OCI-M2 (cell line): Measurements from ENCODE around the gene ZBED6.

Source experiments
- DNase-seq: peaks from one replicate; lab custom pipeline; 2025; ENCODE audit not compliant: unreplicated experiment; lab: John Stamatoyannopoulos, UW

ZBED6 gene

DNA sequence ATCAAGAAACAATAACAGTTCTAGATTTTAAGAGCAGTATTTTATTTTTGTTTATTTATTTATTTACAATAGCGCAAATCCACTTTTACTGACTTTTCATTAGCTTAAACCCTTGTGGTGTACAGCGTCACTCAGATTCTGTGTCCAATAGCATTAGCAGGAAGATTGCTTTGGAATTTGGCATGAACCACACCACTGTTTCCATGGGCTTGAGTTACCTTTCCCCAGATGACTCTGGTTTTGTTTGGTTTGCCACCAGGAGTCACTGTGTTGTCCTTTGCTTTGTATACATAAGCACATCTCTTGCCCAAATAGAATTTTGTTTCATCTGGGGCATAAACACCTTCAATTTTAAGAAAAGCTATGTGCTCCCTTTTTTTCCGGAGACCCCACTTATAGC, 40.1 kb downstream of the ZBED6 start:
- DNase-seq, result no peak

DNA sequence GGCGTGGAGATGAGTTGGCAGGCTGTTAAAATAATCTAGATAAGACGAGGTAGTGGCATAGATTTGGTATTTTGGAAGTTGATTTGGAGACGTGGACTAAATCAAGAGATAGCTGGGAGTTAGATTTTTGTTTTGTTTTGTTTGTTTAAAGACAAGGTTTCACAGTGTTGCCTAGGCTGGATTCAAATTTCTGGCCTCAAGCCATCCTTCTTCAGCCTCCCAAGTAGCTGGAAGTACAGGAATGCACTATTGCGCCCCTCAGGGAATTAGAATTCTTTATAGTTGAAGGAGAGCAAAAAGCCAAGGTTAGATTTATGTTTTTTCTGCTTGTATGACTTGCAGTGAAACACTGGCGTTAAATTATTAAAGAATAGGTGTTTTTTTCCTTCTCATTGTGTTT, 43.7 kb downstream of the ZBED6 start:
- DNase-seq, result no peak

DNA sequence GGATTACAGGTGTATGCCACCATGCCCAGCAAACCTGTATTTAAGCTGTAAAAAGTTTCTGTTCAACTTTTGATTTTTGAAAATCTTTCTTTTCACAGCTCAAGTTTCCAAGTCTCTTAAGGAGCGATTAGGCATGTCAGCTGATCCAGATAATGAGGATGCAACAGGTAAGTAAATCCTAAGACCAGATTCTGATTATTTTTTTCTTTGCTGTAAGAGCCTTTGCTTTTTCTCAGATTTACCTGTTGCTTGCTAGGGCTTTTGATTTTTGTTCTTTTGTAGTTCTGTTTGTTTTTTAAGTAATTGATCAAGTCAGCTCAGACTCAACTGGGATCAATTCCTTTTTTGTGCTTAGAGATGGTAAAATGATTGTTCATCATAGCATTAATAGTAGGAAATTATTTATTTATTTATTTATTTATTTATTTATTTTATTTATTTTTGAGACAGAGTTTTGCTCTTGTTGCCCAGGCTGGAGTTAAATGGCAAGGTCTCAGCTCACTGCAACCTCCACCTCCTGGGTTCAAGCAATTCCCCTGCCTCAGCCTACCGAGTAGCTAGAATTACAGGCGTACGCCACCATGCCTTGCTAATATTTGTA, 44.9 kb downstream of the ZBED6 start:
- no peak for DNase-seq

DNA sequence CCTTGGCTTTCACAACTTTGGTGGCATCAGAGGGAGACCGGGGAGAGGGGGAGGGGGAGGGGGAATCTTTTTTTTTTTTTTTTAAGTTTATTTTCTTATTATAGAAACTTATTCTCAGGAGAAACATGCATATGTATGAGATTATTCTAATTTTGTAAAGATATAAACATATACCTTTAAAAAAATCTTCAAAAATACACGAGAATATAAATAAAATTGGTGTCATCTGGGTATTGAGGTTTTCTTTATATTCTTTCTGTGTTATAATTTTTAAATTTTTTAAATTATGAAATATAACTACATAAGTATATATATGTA, 47.1 kb downstream of the ZBED6 start:
- DNase-seq, result no peak

DNA sequence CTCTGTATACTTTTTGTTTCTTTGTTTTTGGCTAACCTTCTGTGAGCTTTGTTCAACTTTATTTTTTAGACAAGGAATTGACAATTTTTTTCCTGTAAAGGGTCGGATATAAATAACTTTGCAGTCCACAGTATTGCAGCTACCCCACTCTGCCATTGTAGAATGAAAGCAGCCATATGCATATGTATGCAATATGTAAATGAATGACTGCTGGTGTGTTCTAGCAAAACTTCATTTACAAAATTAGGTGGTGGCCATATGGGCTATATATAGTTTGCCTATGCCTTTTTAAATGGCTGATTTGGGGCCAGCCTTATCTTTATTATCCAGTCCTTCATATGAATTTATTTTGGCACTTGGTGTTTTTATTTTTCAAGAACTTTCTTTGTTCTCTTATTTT, 48.0 kb downstream of the ZBED6 start:
- DNase-seq, result no peak
